Measurements from ENCODE around the gene RXRA. TPM values are rescaled to one million over a fixed set of nuclear protein-coding genes. Genes with fewer than 3 reads are reported as not detected.

The RXRA gene
- total RNA-seq, 1 experiment from 2014 or later, result 29.9 TPM

GRCh38 chr9:134460896-134461295, 134.6 kb downstream of the RXRA start:
- no peaks in the 10 kb centered on the region; the same call in 1 of the 2 replicates for H3K27me3 Mint-ChIP-seq (ENCODE audit: low read depth)
- peaks cover 0 to 4% of the 10 kb centered on the region in 2 experiments; a peak in 2 of 4 replicates for H3K4me1 Mint-ChIP-seq
- no peaks in the 10 kb centered on the region for H3K4me1 ChIP-seq (ENCODE audit: insufficient read depth, low read length)
- H3K18ac ChIP-seq (ENCODE audit: insufficient read length, low read depth, low read length), result no peak overlapping the region
- WGBS (ENCODE audit: extremely low coverage, insufficient read length, low lambda C conversion rate), result no CpG with 5 or more reads among the region's 5 CpGs
- H2BK5ac ChIP-seq (ENCODE audit: insufficient read length, low read length), result no peak overlapping the region
- no peak overlapping the region for H2BK12ac ChIP-seq (ENCODE audit: insufficient read length, low read depth, low read length)
- H3T11ph ChIP-seq (ENCODE audit: low read length), result no peak overlapping the region
- no peaks in the 10 kb centered on the region for H3K79me1 ChIP-seq (ENCODE audit: insufficient read depth, low read depth, low read length, poor library complexity, severe bottlenecking)
- no peak overlapping the region for H4K5ac ChIP-seq (ENCODE audit: insufficient read length, low read depth, low read length)
- H3K36me3 Mint-ChIP-seq (ENCODE audit: insufficient read depth in 1 of 3, low read depth in 3 of 3), result no peaks in the 10 kb centered on the region
- H3K79me2 ChIP-seq (ENCODE audit: insufficient read depth, low read length), result no peaks in the 10 kb centered on the region
- no peak for DNase-seq
- no peak for TF ChIP-seq CTCF (conservative IDR thresholded peaks at IDR 0.05)
- no peaks in the 10 kb centered on the region for H3K9me3 Mint-ChIP-seq
- no peak overlapping the region for H2AK5ac ChIP-seq (ENCODE audit: insufficient read length, low read length)
- no peak overlapping the region for H3K4me3 Mint-ChIP-seq
- H3K56ac ChIP-seq (ENCODE audit: insufficient read length, low read depth, low read length), result no peak overlapping the region
- H3K27me3 ChIP-seq (ENCODE audit: insufficient read depth, low read length), result no peaks in the 10 kb centered on the region
- H3K4ac ChIP-seq (ENCODE audit: low read depth, low read length), result no peak overlapping the region
- no peak overlapping the region for H2BK120ac ChIP-seq (ENCODE audit: low read depth, low read length, poor library complexity, severe bottlenecking)
- no peaks in the 10 kb centered on the region for H3K23me2 ChIP-seq (ENCODE audit: insufficient read length, low read depth, low read length, poor library complexity, severe bottlenecking)
- peak overlapping the region; percentile 29; the same call in 1 of the 2 replicates for H3K14ac ChIP-seq (ENCODE audit: insufficient read depth, low read length)
- H3K27ac ChIP-seq (ENCODE audit: insufficient read length, low read depth, low read length), result no peak overlapping the region
- H2BK15ac ChIP-seq (ENCODE audit: low read depth, low read length), result no peak overlapping the region
- H4K91ac ChIP-seq (ENCODE audit: insufficient read length, low read depth, low read length), result no peak overlapping the region
- no peaks in the 10 kb centered on the region for H4K20me1 ChIP-seq (ENCODE audit: control insufficient read depth, insufficient read depth, insufficient read length)
- no peak overlapping the region for H2BK20ac ChIP-seq (ENCODE audit: low read depth, low read length, poor library complexity, severe bottlenecking)
- H3K27ac Mint-ChIP-seq, result no peak overlapping the region
- no peak overlapping the region for H3K4me2 ChIP-seq (ENCODE audit: insufficient read depth, insufficient read length, low read length)
- H3K23ac ChIP-seq (ENCODE audit: insufficient read length, low read depth, low read length), result no peak overlapping the region
- no peaks in the 10 kb centered on the region for H3K9me3 ChIP-seq (ENCODE audit: control insufficient read depth, low read depth, low read length)
- no peak overlapping the region for H3K9ac ChIP-seq (ENCODE audit: extremely low read depth, insufficient read length, low read length)
- H4K8ac ChIP-seq (replicated peaks; ENCODE audit: insufficient read length, low read depth, low read length), result no peak overlapping the region
- H2AFZ ChIP-seq (ENCODE audit: low read length), result no peak overlapping the region
